Progenitor cell of endocrine pancreas (in vitro differentiated cells): Measurements from ENCODE around the gene RASAL2. TPM values are rescaled to one million over a fixed set of nuclear protein-coding genes. Genes with fewer than 3 reads are reported as not detected.

Experiments
- DNase-seq: peaks from one replicate; pipeline ENCODE4 v3.0.0; 2021; ENCODE audit warnings: low spot score; ENCODE audit not compliant: unreplicated experiment
- H3K27ac Mint-ChIP-seq: 2 replicates; pipeline ENCODE4 v1.8.0; 2021; ENCODE audit warnings: mild to moderate bottlenecking, moderate library complexity, mixed read lengths
- H3K27me3 Mint-ChIP-seq: 2 replicates; pipeline ENCODE4 v1.8.0; 2021; ENCODE audit warnings: mixed read lengths
- H3K36me3 Mint-ChIP-seq: 2 replicates; pipeline ENCODE4 v1.8.0; 2022; ENCODE audit warnings: mixed read lengths; ENCODE audit not compliant: insufficient read depth
- H3K4me1 Mint-ChIP-seq: 2 replicates; pipeline ENCODE4 v1.8.0; 2021; ENCODE audit warnings: low read depth, mixed read lengths
- H3K4me3 Mint-ChIP-seq: 2 replicates; pipeline ENCODE4 v1.8.0; 2021; ENCODE audit warnings: low read depth, mild to moderate bottlenecking, moderate library complexity, mixed read lengths
- H3K9me3 Mint-ChIP-seq: 2 replicates; pipeline ENCODE4 v1.8.0; 2021; ENCODE audit warnings: low read depth, mixed read lengths
- total RNA-seq: library from RNA; stranded (reverse); gene quantifications from 2 replicates; pipeline ENCODE4 v1.2.1, GENCODE V29; 2021
- TF ChIP-seq, protein P1 (sequence below): fragments of 200-600 bp; sonication (generic); IDR thresholded peaks from one replicate; pipeline ENCODE4 v1.5.0; 2021; ENCODE audit warnings: antibody characterized with exemption, mild to moderate bottlenecking; ENCODE audit not compliant: unreplicated experiment

RASAL2 gene
- total RNA-seq, 1 donor from 2014 or later, result 28.5 TPM

DNA sequence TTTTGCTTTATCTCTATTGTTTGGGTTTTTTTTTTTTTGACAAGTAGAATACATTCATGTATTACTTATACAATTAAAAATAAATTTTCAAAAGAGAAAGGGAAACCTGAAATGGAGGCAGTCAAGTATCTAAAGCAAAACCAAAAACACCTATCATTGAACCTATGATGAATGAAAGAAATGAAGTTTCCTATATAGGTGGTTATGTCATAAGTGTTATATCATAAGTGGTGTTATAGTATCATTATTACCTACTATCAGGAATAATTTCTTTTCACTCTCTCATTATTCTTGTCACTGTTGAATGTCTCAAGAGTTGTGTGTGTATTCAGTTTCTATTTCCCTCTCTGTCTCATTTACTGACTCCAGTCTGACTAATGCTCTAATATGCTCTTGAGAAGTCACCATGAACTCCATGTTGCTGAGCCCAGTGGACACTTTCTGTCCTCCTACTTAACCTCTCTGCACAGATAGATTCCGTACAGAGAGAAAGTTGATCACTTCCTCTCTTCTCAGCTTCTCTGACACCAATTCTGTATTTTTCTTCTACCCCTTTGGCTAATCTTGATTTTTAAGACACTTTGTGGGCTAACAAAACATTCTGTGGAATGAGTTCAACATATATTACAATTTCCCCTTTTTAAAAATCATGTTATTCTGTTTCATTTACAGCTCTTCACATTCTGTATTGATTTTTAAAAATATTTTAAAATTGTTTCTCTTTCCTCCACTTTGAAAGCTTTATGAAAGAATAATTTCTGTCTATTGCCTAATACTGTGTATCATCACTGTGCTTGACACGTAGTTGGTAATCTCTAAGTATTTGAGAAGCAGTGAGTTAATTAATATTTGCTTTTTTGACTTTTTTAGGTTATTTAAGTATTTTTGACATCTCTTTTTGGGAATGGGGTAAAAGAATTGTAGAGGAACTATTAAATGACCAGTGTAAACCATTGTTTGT lies 50.1 kb downstream of the RASAL2 start:
- H3K4me1 Mint-ChIP-seq, result no peaks in the 10 kb centered on the region
- no peaks in the 10 kb centered on the region for H3K9me3 Mint-ChIP-seq
- no peak overlapping the region for H3K4me3 Mint-ChIP-seq
- H3K27me3 Mint-ChIP-seq, result no peaks in the 10 kb centered on the region
- TF ChIP-seq, protein P1, sequence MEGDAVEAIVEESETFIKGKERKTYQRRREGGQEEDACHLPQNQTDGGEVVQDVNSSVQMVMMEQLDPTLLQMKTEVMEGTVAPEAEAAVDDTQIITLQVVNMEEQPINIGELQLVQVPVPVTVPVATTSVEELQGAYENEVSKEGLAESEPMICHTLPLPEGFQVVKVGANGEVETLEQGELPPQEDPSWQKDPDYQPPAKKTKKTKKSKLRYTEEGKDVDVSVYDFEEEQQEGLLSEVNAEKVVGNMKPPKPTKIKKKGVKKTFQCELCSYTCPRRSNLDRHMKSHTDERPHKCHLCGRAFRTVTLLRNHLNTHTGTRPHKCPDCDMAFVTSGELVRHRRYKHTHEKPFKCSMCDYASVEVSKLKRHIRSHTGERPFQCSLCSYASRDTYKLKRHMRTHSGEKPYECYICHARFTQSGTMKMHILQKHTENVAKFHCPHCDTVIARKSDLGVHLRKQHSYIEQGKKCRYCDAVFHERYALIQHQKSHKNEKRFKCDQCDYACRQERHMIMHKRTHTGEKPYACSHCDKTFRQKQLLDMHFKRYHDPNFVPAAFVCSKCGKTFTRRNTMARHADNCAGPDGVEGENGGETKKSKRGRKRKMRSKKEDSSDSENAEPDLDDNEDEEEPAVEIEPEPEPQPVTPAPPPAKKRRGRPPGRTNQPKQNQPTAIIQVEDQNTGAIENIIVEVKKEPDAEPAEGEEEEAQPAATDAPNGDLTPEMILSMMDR, result no peak
- no peak overlapping the region for H3K27ac Mint-ChIP-seq
- H3K36me3 Mint-ChIP-seq, result peaks cover 2% of the 10 kb centered on the region
- DNase-seq, result no peak

DNA sequence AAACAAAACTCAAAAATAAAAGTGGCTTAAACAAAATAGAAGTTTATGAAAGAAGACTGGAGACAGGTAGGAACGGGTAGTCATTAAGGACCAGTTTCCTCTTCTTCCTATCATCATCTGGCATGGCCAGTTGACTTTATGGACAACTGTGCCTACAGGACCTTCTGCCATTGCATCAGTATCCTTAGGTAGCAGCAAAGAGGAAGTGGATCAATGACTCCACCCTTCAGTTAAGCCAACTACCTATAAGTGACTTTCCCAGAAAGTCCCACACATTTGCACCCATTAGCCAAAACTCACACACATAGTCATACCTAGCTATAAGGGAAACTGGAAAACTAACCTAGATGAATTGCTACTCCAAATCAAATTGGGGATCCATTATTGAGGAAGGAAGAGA lies 51.7 kb downstream of the RASAL2 start:
- no peak overlapping the region for H3K4me3 Mint-ChIP-seq
- H3K27me3 Mint-ChIP-seq, result no peaks in the 10 kb centered on the region
- no peaks in the 10 kb centered on the region for H3K9me3 Mint-ChIP-seq
- H3K36me3 Mint-ChIP-seq, result peaks cover 2% of the 10 kb centered on the region
- no peak overlapping the region for H3K27ac Mint-ChIP-seq
- DNase-seq, result no peak
- peaks cover 2% of the 10 kb centered on the region for H3K4me1 Mint-ChIP-seq
- TF ChIP-seq, protein P1, result no peak

DNA sequence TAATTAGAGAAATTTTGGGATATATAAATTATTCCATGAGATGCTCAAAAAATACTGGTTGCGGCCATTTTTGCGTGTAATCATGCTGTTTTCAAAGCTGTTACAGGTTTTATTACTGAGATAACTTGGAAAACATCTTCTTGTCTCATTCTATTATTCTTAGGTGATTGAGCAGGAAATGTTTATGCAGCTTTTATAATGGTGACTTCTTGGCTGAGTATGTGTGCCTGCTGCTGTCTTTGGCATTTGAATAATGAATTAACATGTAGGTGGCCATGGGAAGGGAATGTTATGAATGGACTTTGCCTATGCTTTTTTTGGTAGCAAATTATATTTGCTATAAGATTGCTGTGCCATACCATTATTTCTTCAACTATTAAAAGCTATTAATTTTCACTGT lies 52.5 kb downstream of the RASAL2 start:
- Mint-ChIP-seq H3K27ac (no peak overlapping the region), H3K27me3 (no peaks in the 10 kb centered on the region), H3K4me3 (no peak overlapping the region), H3K4me1 (peaks cover 2% of the 10 kb centered on the region), H3K36me3 (no peaks in the 10 kb centered on the region), H3K9me3 (no peaks in the 10 kb centered on the region)
- TF ChIP-seq, protein P1, result no peak
- no peak for DNase-seq

DNA sequence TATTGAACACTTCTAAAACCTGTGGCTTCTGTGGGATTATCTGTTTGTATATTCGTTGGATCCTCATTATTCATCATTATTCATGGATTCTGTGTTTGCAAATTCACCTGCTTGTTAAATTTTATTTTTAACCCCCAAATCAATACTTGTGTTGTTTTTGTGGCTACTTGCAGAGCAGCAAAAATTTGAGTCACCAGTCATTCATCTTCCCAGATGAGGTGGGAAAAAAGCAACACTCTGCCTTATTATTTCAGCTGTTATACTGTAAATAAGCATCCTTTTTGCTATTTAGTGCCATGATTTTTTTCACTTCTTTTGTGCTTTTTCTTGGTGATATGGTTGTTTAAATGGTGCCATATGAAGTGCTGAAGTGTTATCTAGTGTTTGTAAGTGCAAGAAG lies 56.7 kb downstream of the RASAL2 start:
- no peak for DNase-seq
- Mint-ChIP-seq H3K27ac (no peak overlapping the region), H3K36me3 (no peaks in the 10 kb centered on the region), H3K9me3 (no peaks in the 10 kb centered on the region), H3K27me3 (no peaks in the 10 kb centered on the region), H3K4me1 (peaks cover 4% of the 10 kb centered on the region), H3K4me3 (no peak overlapping the region)
- TF ChIP-seq, protein P1, result no peak

DNA sequence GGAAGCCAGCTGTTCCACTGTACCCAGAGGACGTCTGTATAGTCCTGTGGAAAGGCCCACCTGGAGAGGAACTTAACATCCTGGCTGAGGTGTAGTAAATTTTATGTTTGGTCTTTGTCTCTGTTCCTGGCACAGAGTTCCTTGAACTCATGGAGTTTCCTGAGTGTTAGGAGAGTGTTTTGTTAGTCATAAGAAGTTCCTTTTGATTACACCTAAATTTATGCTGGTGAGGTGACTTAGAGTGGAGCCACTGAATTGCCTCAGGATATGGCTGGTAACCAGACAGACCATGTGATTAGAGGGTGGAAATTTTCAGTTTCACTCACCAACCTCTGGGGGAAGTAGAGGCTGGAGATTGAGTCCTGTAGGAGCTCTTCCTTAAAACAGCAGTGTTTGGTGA lies 57.9 kb downstream of the RASAL2 start:
- TF ChIP-seq, protein P1, result no peak
- Mint-ChIP-seq H3K27ac (no peak overlapping the region), H3K4me3 (no peak overlapping the region), H3K27me3 (no peaks in the 10 kb centered on the region), H3K9me3 (no peaks in the 10 kb centered on the region), H3K4me1 (peaks cover 8% of the 10 kb centered on the region), H3K36me3 (no peaks in the 10 kb centered on the region)
- DNase-seq, result no peak
